CD14-positive monocyte (primary cell): ENCODE results near the gene OR12D1. TPM values are rescaled to one million over a fixed set of nuclear protein-coding genes. Genes with fewer than 3 reads are reported as not detected.

Experiments
- DNase-seq, 3 donors: peaks; one replicate each; pipeline ENCODE4 v3.0.0-alpha.2; 2011 to 2022
- H2AFZ ChIP-seq: 2 replicates; pipeline ENCODE4 v1.6.0; 2012; ENCODE audit warnings: mild to moderate bottlenecking, low read depth, low read length, inconsistent platforms; ENCODE audit not compliant: insufficient read depth, poor library complexity, severe bottlenecking
- H3K27ac ChIP-seq, 2 donors: 1 replicate in 1 of 2; 2 replicates in 1 of 2; pipeline ENCODE4 v1.5.1; 2012 to 2013; ENCODE audit warnings: low read length in 2 of 2, control low read depth in 1 of 2, inconsistent platforms in 1 of 2, low read depth in 1 of 2, mild to moderate bottlenecking in 1 of 2
- H3K27me3 ChIP-seq, 2 donors: one replicate each; pipeline versions ENCODE4 v1.6.0 to v1.6.1; 2011 to 2013; ENCODE audit warnings: low read length in 2 of 2; ENCODE audit not compliant: control insufficient read depth in 2 of 2, insufficient read depth in 2 of 2
- H3K36me3 ChIP-seq, 2 donors: replicated peaks in 1 of 2; 1 replicate in 1 of 2; 2 replicates in 1 of 2; pipeline versions ENCODE4 v1.5.1 to v1.6.1; 2012 to 2013; ENCODE audit warnings: low read length in 2 of 2, control low read depth in 1 of 2, inconsistent platforms in 1 of 2, mild to moderate bottlenecking in 1 of 2; ENCODE audit not compliant: insufficient read depth in 2 of 2, control insufficient read depth in 1 of 2
- H3K4me1 ChIP-seq, 2 donors: 1 replicate in 1 of 2; 2 replicates in 1 of 2; pipeline versions ENCODE4 v1.5.1 to v1.6.1; 2012 to 2013; ENCODE audit warnings: low read length in 2 of 2, control low read depth in 1 of 2, inconsistent platforms in 1 of 2, mild to moderate bottlenecking in 1 of 2, moderate library complexity in 1 of 2; ENCODE audit not compliant: insufficient read depth in 2 of 2, control insufficient read depth in 1 of 2
- H3K4me2 ChIP-seq: replicated peaks from 2 replicates; pipeline ENCODE3; 2012; ENCODE audit warnings: low read length, moderate library complexity, mild to moderate bottlenecking; ENCODE audit not compliant: poor library complexity, severe bottlenecking; ENCODE audit errors: extremely low read depth
- H3K4me3 ChIP-seq, 3 experiments: fragments of 200-600 bp in 1 of 3; sonication (generic) in 1 of 3; replicated peaks in 1 of 3; 1 replicate in 2 of 3; 2 replicates in 1 of 3; pipeline ENCODE4 v1.5.1; 2011 to 2013; ENCODE audit warnings: low read length in 3 of 3, mild to moderate bottlenecking in 3 of 3, control low read depth in 2 of 3, low read depth in 2 of 3, inconsistent platforms in 1 of 3, moderate library complexity in 1 of 3
- H3K79me2 ChIP-seq: 2 replicates; pipeline ENCODE4 v1.6.0; 2012; ENCODE audit warnings: mild to moderate bottlenecking, control low read depth, inconsistent platforms, low read length, moderate library complexity; ENCODE audit not compliant: insufficient read depth
- H3K9ac ChIP-seq: 2 replicates; pipeline ENCODE4 v1.6.0; 2017; ENCODE audit warnings: low read length, mild to moderate bottlenecking; ENCODE audit not compliant: insufficient read depth, poor library complexity, severe bottlenecking
- H3K9me3 ChIP-seq, 2 donors: replicated peaks in 1 of 2; 1 replicate in 1 of 2; 2 replicates in 1 of 2; pipeline versions ENCODE4 v1.5.1 to v1.6.1; 2012 to 2013; ENCODE audit warnings: low read length in 2 of 2, control low read depth in 1 of 2; ENCODE audit not compliant: control insufficient read depth in 1 of 2, insufficient read depth in 1 of 2
- H4K20me1 ChIP-seq: 2 replicates; pipeline ENCODE4 v1.6.0; 2012; ENCODE audit warnings: mild to moderate bottlenecking, low read length, control low read depth, moderate library complexity; ENCODE audit not compliant: insufficient read depth
- H3K27ac Mint-ChIP-seq, 7 donors: one replicate each; pipeline ENCODE4 v1.8.0; 2020; ENCODE audit warnings: mild to moderate bottlenecking in 7 of 7, mixed read lengths in 7 of 7, moderate library complexity in 6 of 7, inconsistent platforms in 2 of 7
- H3K27me3 Mint-ChIP-seq, 3 donors: one replicate each; pipeline ENCODE4 v1.8.0; 2021 to 2022; ENCODE audit warnings: low read depth in 3 of 3, mild to moderate bottlenecking in 3 of 3, mixed read lengths in 3 of 3, moderate library complexity in 3 of 3, inconsistent platforms in 1 of 3
- H3K36me3 Mint-ChIP-seq, 2 donors: one replicate each; pipeline ENCODE4 v1.8.0; 2020; ENCODE audit warnings: mixed read lengths in 2 of 2, inconsistent platforms in 1 of 2, mild to moderate bottlenecking in 1 of 2
- H3K4me1 Mint-ChIP-seq: one replicate; pipeline ENCODE4 v1.8.0; 2020; ENCODE audit warnings: mild to moderate bottlenecking, mixed read lengths
- H3K4me3 Mint-ChIP-seq, 2 donors: one replicate each; pipeline ENCODE4 v1.8.0; 2020; ENCODE audit warnings: mild to moderate bottlenecking in 2 of 2, mixed read lengths in 2 of 2, moderate library complexity in 1 of 2
- H3K9me3 Mint-ChIP-seq, 7 donors: one replicate each; pipeline ENCODE4 v1.8.0; 2020 to 2022; ENCODE audit warnings: mixed read lengths in 7 of 7, mild to moderate bottlenecking in 6 of 7, moderate library complexity in 6 of 7, inconsistent platforms in 2 of 7
- CTCF ChIP-seq: fragments of 200-600 bp; IDR thresholded peaks from one replicate; pipeline ENCODE4 v1.8.0; 2022; ENCODE audit warnings: antibody characterized with exemption, mild to moderate bottlenecking
- WGBS: methylation state at CpG from one replicate; pipeline ENCODE4 v1.1.5; 2013; ENCODE audit warnings: missing lambda C conversion rate; ENCODE audit not compliant: insufficient coverage; 5-methylcytosine and 5-hydroxymethylcytosine counted together
- intact Hi-C, 2 donors: fragments of 100-400 bp; cut with micrococcal nuclease; formaldehyde crosslinking; loops; one replicate each; pipeline versions ENCODE4 v1.15.0 to v1.15.1; 2023
- polyA plus RNA-seq, 3 donors: library from polyadenylated mRNA; depleted of rRNA in 1 of 3; unstranded in 2 of 3; stranded (reverse) in 1 of 3; fragments of 300-500 nt in 2 of 3; fragments of >200 nt in 1 of 3; fragmentation: Illumina TruSeq in 2 of 3; gene quantifications; 1 replicate in 2 of 3; 2 replicates in 1 of 3; pipeline ENCODE4 v1.2.3, GENCODE V29; 2012 to 2021

The OR12D1 gene
- polyA plus RNA-seq, 3 donors, result not detected

- Mint-ChIP-seq H3K36me3 (no peaks in the 10 kb centered on the region), H3K4me1 (no peaks in the 10 kb centered on the region), H3K27me3 (peaks cover 0 to 4% (median 2%) of the 10 kb centered on the region in 3 donors), H3K4me3 (no peak overlapping the region), H3K27ac (no peak overlapping the region), H3K9me3 (peaks cover 0 to 2% (median 0%) of the 10 kb centered on the region in 7 donors)
- intact Hi-C loops, result no loop called here
- H3K79me2 ChIP-seq, result no peaks in the 10 kb centered on the region
- H4K20me1 ChIP-seq, result no peaks in the 10 kb centered on the region
- no peak for TF ChIP-seq CTCF
- no peaks in the 10 kb centered on the region for H3K9me3 ChIP-seq
- no peaks in the 10 kb centered on the region for H3K36me3 ChIP-seq
- no peak overlapping the region for H3K9ac ChIP-seq
- 94% methylated on average over 3 of the region's 6 CpGs for WGBS
- H3K4me3 ChIP-seq, result no peak overlapping the region
- H3K27ac ChIP-seq, result no peak overlapping the region
- H2AFZ ChIP-seq, result no peak overlapping the region
- H3K4me1 ChIP-seq, result no peaks in the 10 kb centered on the region
- no peaks in the 10 kb centered on the region for H3K27me3 ChIP-seq
- no peak for DNase-seq
- H3K4me2 ChIP-seq, result no peak overlapping the region
These were observed 47.3 kb downstream of the OR12D1 start for GRCh38 chr6:29462022-29462421.

- Histone ChIP-seq H3K27ac (no peak overlapping the region), H3K36me3 (no peaks in the 10 kb centered on the region), H3K27me3 (no peaks in the 10 kb centered on the region), H3K4me1 (no peaks in the 10 kb centered on the region), H3K4me3 (no peak overlapping the region), H3K9ac (no peak overlapping the region), H3K79me2 (no peaks in the 10 kb centered on the region), H3K4me2 (no peak overlapping the region), H2AFZ (no peak overlapping the region), H4K20me1 (no peaks in the 10 kb centered on the region), H3K9me3 (no peaks in the 10 kb centered on the region)
- Mint-ChIP-seq H3K4me3 (no peak overlapping the region), H3K4me1 (no peaks in the 10 kb centered on the region), H3K27ac (no peak overlapping the region), H3K36me3 (no peaks in the 10 kb centered on the region), H3K27me3 (peaks cover 0 to 2% (median 0%) of the 10 kb centered on the region in 3 donors), H3K9me3 (peaks cover 0 to 2% (median 0%) of the 10 kb centered on the region in 7 donors)
- no peak for DNase-seq
- intact Hi-C loops, result no loop called here
- WGBS, result no CpG with 5 or more reads among the region's 2 CpGs
- no peak for TF ChIP-seq CTCF
These were observed 50.6 kb downstream of the OR12D1 start for GRCh38 chr6:29465279-29465678.
